A673 (cell line): ENCODE results near the gene NOP56. TPM values are rescaled to one million over a fixed set of nuclear protein-coding genes. Genes with fewer than 3 reads are reported as not detected.

Source experiments
- BruUV-seq: library from RNA; stranded (reverse); fragments of 400-500 nt; replicated peaks from 2 replicates; lab custom pipeline; 2021; lab: Mats Ljungman, UMichigan
- CTCF ChIA-PET: fragments of 300-600 bp; sonication (Branson Sonifier 250); formaldehyde crosslinking; loops from one replicate; lab custom pipeline; 2022; ENCODE audit warnings: antibody characterized with exemption; lab: Charles Lee
- POLR2A ChIA-PET: fragments of 300-600 bp; sonication (Branson Sonifier 250); formaldehyde crosslinking; loops from one replicate; lab custom pipeline; 2022; ENCODE audit warnings: antibody characterized with exemption; ENCODE audit not compliant: low non-redundant PET; lab: Charles Lee
- DNase-seq: peaks from one replicate; pipeline ENCODE4 v3.0.0-alpha.2; 2015; ENCODE audit warnings: low spot score
- H3K27ac ChIP-seq: fragments of 200-600 bp; sonication (generic); 2 replicates; pipeline ENCODE4 v1.5.1; 2016; ENCODE audit warnings: mixed run types, low read depth, mild to moderate bottlenecking, mixed read lengths, antibody characterized with exemption, low read length; ENCODE audit not compliant: poor library complexity, severe bottlenecking
- H3K27me3 ChIP-seq: fragments of 200-600 bp; sonication (generic); replicated peaks from 2 replicates; pipeline ENCODE4 v1.6.1; 2017; ENCODE audit warnings: mixed run types, low read depth, mild to moderate bottlenecking, mixed read lengths, antibody characterized with exemption, low read length; ENCODE audit not compliant: insufficient read depth, poor library complexity
- H3K36me3 ChIP-seq: fragments of 200-600 bp; sonication (generic); 2 replicates; pipeline ENCODE4 v1.6.1; 2016; ENCODE audit warnings: mixed run types, mild to moderate bottlenecking, mixed read lengths, antibody characterized with exemption, low read length; ENCODE audit not compliant: insufficient read depth, poor library complexity, severe bottlenecking
- H3K4me1 ChIP-seq: fragments of 200-600 bp; sonication (generic); 2 replicates; pipeline ENCODE4 v1.6.1; 2017; ENCODE audit warnings: mixed run types, mild to moderate bottlenecking, mixed read lengths, antibody characterized with exemption, low read length; ENCODE audit not compliant: insufficient read depth, poor library complexity, severe bottlenecking
- H3K4me3 ChIP-seq: fragments of 200-600 bp; sonication (generic); 2 replicates; pipeline ENCODE4 v1.5.1; 2016; ENCODE audit warnings: low read depth, mixed run types, mild to moderate bottlenecking, mixed read lengths, low read length; ENCODE audit not compliant: poor library complexity, severe bottlenecking
- H3K9me3 ChIP-seq: fragments of 200-600 bp; sonication (generic); 2 replicates; pipeline ENCODE4 v1.6.1; 2016; ENCODE audit warnings: mixed run types, low read depth, mild to moderate bottlenecking, mixed read lengths, antibody characterized with exemption, low read length; ENCODE audit not compliant: poor library complexity, severe bottlenecking
- EZH2 ChIP-seq: fragments of 200-600 bp; sonication (generic); IDR thresholded peaks from 2 replicates; pipeline ENCODE4 v1.6.1; 2017; ENCODE audit warnings: borderline replicate concordance, low read depth, mild to moderate bottlenecking, mixed read lengths, antibody characterized with exemption, low read length; ENCODE audit not compliant: poor library complexity, severe bottlenecking
- intact Hi-C: fragments of 100-400 bp; cut with micrococcal nuclease; formaldehyde crosslinking; loops from one replicate; pipeline ENCODE4 v1.10.0; 2022; ENCODE audit not compliant: unreplicated experiment
- total RNA-seq: library from RNA; stranded (reverse); gene quantifications from 2 replicates; pipeline ENCODE4 v1.2.3, GENCODE V29; 2021
- TF ChIP-seq, protein P1 (sequence below): fragments of 300-800, 200-600 bp; sonication (generic); conservative IDR thresholded peaks from 2 replicates; pipeline ENCODE4 v1.5.1; 2017; ENCODE audit warnings: low read depth, mild to moderate bottlenecking, antibody characterized with exemption, low read length, moderate library complexity, mixed read lengths

NOP56 gene
- total RNA-seq, 1 experiment from 2014 or later: 704 TPM

DNA sequence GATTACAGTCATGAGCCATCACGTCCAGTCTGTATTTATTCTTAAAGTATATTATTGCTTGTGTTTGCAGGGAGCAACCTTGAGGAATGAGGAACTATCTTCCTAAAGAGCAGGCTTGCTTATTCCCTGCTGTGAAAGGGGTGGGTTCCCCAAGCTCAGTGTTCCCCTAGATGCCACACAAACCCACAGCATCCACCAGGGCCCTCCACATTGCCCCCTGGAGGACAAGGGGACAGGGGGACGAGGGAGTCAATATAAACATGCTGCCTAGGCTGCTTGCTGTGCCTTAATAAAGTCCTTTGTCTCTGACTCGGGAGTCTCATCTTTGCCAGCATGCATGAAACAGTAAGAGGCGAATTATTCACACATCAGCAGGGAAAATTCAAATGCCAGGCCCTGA is 19.5 kb downstream of the NOP56 start:
- Histone ChIP-seq H3K27ac (no peak overlapping the region), H3K36me3 (no peaks in the 10 kb centered on the region), H3K4me1 (no peaks in the 10 kb centered on the region), H3K4me3 (no peak overlapping the region), H3K9me3 (no peaks in the 10 kb centered on the region), H3K27me3 (no peaks in the 10 kb centered on the region)
- no TSS peak for BruUV-seq
- DNase-seq: peak; percentile 48
- TF ChIP-seq EZH2: no peak
- TF ChIP-seq, protein P1, sequence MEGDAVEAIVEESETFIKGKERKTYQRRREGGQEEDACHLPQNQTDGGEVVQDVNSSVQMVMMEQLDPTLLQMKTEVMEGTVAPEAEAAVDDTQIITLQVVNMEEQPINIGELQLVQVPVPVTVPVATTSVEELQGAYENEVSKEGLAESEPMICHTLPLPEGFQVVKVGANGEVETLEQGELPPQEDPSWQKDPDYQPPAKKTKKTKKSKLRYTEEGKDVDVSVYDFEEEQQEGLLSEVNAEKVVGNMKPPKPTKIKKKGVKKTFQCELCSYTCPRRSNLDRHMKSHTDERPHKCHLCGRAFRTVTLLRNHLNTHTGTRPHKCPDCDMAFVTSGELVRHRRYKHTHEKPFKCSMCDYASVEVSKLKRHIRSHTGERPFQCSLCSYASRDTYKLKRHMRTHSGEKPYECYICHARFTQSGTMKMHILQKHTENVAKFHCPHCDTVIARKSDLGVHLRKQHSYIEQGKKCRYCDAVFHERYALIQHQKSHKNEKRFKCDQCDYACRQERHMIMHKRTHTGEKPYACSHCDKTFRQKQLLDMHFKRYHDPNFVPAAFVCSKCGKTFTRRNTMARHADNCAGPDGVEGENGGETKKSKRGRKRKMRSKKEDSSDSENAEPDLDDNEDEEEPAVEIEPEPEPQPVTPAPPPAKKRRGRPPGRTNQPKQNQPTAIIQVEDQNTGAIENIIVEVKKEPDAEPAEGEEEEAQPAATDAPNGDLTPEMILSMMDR: peak; percentile 46
- intact Hi-C loops: no loop called here
- CTCF ChIA-PET: interaction anchor here (1.2 kb wide), 1 partner anchor 18 kb away, joined by 3 read pairs; no protein-coding TSS in a partner anchor
- POLR2A ChIA-PET: no interaction called here

DNA sequence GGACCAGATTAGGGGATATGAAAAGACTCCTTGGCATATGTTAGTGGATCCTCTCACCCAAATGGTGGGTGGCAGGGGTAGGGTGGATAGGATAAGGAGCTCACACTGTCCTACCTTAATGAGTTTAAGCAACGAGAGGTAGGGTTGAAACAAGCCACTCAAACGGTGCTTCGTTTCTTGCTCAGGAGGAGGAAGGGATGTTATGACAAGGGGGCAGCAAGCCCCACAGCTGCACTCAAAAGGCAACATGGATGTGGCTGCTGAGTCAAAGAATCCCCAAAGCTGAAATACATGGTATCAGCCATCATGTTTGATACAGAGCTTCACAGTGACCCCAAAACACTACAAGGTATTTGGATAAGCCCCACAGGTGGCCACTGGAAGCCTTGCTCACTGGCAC is 20.0 kb downstream of the NOP56 start:
- DNase-seq: no peak
- Histone ChIP-seq H3K27me3 (no peaks in the 10 kb centered on the region), H3K4me1 (no peaks in the 10 kb centered on the region), H3K4me3 (no peak overlapping the region), H3K36me3 (no peaks in the 10 kb centered on the region), H3K27ac (no peak overlapping the region), H3K9me3 (no peaks in the 10 kb centered on the region)
- intact Hi-C loops: no loop called here
- ChIA-PET POLR2A (no interaction called here), CTCF (interaction anchor here (1.2 kb wide), 1 partner anchor 17 kb away, joined by 3 read pairs; no protein-coding TSS in a partner anchor)
- no TSS peak for BruUV-seq
- no peak for TF ChIP-seq EZH2
- TF ChIP-seq, protein P1: no peak

DNA sequence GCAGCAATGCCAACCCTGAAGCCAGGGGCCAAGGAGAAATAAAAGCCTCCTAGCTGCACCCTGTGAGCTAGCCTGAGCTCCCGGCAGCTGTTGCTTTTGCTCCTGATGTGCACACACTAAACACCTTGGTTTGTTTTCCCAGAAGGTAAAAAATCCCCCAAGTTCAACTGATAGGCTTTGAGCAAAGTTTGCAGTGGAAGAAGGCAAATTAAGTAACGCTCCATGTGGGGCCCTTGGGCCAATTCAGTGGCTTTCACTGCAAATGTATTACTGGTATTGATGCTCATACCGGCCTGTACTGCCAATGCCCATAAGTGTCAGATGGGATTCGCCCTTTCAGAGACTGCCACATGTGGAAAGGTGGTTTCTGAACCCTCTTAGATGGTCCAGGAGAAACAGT is 21.0 kb downstream of the NOP56 start:
- intact Hi-C loops: no loop called here
- Histone ChIP-seq H3K27me3 (no peaks in the 10 kb centered on the region), H3K27ac (no peak overlapping the region), H3K9me3 (no peaks in the 10 kb centered on the region), H3K4me3 (no peak overlapping the region), H3K4me1 (no peaks in the 10 kb centered on the region), H3K36me3 (no peaks in the 10 kb centered on the region)
- no TSS peak for BruUV-seq
- DNase-seq: no peak
- TF ChIP-seq, protein P1: no peak
- no peak for TF ChIP-seq EZH2
- CTCF ChIA-PET: interaction anchor here (0.6 to 0.7 kb wide), 3 partner anchors 149 to 448 kb away, joined by 4 to 6 read pairs (median 5); no protein-coding TSS in a partner anchor
- POLR2A ChIA-PET: no interaction called here
